HCT116 (cell line): ENCODE data around the gene OR10G3.

ENCODE experiments used
- CEBPB ChIP-seq: IDR thresholded peaks from 2 replicates; pipeline ENCODE4 v1.6.1; 2012; ENCODE audit warnings: low read depth
- CTCF ChIP-seq, 3 experiments: fragments of 200-600 bp in 1 of 3; sonication (generic) in 1 of 3; IDR thresholded peaks in 2 of 3; conservative IDR thresholded peaks in 1 of 3; 2 replicates each; pipeline ENCODE4 v1.5.1; 2012 to 2017; ENCODE audit warnings: low read depth in 2 of 3, low read length in 2 of 3, antibody characterized with exemption in 1 of 3, borderline replicate concordance in 1 of 3, control low read depth in 1 of 3, mild to moderate bottlenecking in 1 of 3, mixed read lengths in 1 of 3, mixed run types in 1 of 3, moderate library complexity in 1 of 3; ENCODE audit not compliant: insufficient read depth in 1 of 3
- EZH2 ChIP-seq: fragments of 200-600 bp; sonication (generic); IDR thresholded peaks from 2 replicates; pipeline ENCODE4 v1.6.1; 2017; ENCODE audit warnings: antibody characterized with exemption, mixed run types
- POLR2A ChIP-seq: IDR thresholded peaks from 2 replicates; pipeline ENCODE4 v1.7.0; 2011; ENCODE audit warnings: borderline replicate concordance; ENCODE audit not compliant: insufficient read depth, insufficient read length; ENCODE audit errors: extremely low read depth
- RAD21 ChIP-seq: IDR thresholded peaks from 2 replicates; pipeline ENCODE4 v1.6.1; 2012; ENCODE audit warnings: low read depth, mild to moderate bottlenecking
- TCF7L2 ChIP-seq: IDR thresholded peaks from 2 replicates; pipeline ENCODE4 v1.7.0; 2011; ENCODE audit warnings: borderline replicate concordance, inconsistent platforms; ENCODE audit not compliant: insufficient read depth, insufficient read length; ENCODE audit errors: extremely low read depth
- TF ChIP-seq, protein P1 (sequence below): IDR thresholded peaks from 2 replicates; pipeline ENCODE4 v1.6.1; 2012; ENCODE audit warnings: low read depth

DNA sequence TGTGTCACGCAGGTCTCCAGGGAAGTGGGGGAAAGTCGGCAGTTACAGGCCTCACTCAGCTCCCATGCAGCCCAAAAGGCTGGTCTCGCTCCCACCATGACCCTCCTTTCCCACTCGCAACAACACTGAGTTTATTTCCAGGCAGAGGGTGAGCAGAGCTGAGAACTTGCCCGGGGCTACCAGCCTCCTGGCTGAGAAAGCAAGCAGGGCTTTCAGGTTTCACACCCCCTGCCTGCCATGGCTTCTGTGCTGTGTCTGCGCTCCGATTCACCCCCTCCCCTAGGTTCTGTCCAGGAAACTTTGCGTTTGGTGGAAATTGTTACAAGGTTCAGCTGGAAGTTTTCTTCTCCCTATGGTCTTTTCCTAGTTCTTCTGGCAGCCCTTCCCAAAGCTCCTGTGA is 37.7 kb upstream of the OR10G3 start:
- no peak for TF ChIP-seq CTCF (IDR thresholded peaks at IDR 0.05 in 2 of 3, conservative IDR thresholded peaks at IDR 0.05 in 1 of 3; ENCODE audit: borderline replicate concordance in 1 of 3, insufficient read depth in 1 of 3, low read depth in 2 of 3, low read length in 2 of 3)
- no peak for TF ChIP-seq EZH2
- TF ChIP-seq, protein P1, sequence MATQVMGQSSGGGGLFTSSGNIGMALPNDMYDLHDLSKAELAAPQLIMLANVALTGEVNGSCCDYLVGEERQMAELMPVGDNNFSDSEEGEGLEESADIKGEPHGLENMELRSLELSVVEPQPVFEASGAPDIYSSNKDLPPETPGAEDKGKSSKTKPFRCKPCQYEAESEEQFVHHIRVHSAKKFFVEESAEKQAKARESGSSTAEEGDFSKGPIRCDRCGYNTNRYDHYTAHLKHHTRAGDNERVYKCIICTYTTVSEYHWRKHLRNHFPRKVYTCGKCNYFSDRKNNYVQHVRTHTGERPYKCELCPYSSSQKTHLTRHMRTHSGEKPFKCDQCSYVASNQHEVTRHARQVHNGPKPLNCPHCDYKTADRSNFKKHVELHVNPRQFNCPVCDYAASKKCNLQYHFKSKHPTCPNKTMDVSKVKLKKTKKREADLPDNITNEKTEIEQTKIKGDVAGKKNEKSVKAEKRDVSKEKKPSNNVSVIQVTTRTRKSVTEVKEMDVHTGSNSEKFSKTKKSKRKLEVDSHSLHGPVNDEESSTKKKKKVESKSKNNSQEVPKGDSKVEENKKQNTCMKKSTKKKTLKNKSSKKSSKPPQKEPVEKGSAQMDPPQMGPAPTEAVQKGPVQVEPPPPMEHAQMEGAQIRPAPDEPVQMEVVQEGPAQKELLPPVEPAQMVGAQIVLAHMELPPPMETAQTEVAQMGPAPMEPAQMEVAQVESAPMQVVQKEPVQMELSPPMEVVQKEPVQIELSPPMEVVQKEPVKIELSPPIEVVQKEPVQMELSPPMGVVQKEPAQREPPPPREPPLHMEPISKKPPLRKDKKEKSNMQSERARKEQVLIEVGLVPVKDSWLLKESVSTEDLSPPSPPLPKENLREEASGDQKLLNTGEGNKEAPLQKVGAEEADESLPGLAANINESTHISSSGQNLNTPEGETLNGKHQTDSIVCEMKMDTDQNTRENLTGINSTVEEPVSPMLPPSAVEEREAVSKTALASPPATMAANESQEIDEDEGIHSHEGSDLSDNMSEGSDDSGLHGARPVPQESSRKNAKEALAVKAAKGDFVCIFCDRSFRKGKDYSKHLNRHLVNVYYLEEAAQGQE, result no peak
- TF ChIP-seq POLR2A, result no peak
- TF ChIP-seq CEBPB, result no peak
- no peak for TF ChIP-seq TCF7L2
- no peak for TF ChIP-seq RAD21
